BJ (cell line): Measurements from ENCODE around the gene PPP1R16B. TPM values are rescaled to one million over a fixed set of nuclear protein-coding genes. Genes with fewer than 3 reads are reported as not detected.

ENCODE experiments used
- CTCF ChIA-PET: fragments of 350-600 bp; formaldehyde crosslinking; extraction: SDS; loops from one replicate; lab custom pipeline; 2021; ENCODE audit warnings: antibody characterized with exemption, inconsistent platforms; lab: Yijun Ruan, JAX
- POLR2A ChIA-PET: fragments of 300-600 bp; sonication (Branson Sonifier 250); formaldehyde crosslinking; extraction: SDS; loops from one replicate; lab custom pipeline; 2021; ENCODE audit warnings: antibody characterized with exemption; lab: Charles Lee
- DNase-seq: peaks from one replicate; pipeline ENCODE4 v3.0.0-alpha.2; 2011; ENCODE audit warnings: low read depth
- H3K27me3 ChIP-seq: 2 replicates; pipeline ENCODE4 v1.6.0; 2011; ENCODE audit warnings: low read length; ENCODE audit not compliant: control insufficient read depth, insufficient read depth
- H3K36me3 ChIP-seq: 2 replicates; pipeline ENCODE4 v1.5.1; 2011; ENCODE audit warnings: low read length; ENCODE audit not compliant: control insufficient read depth, insufficient read depth
- H3K4me3 ChIP-seq: 2 replicates; pipeline ENCODE4 v1.5.1; 2011; ENCODE audit warnings: low read depth, mild to moderate bottlenecking, control low read depth, low read length
- CTCF ChIP-seq: IDR thresholded peaks from 2 replicates; pipeline ENCODE4 v1.5.1; 2011; ENCODE audit warnings: low read depth, mild to moderate bottlenecking, control low read depth, inconsistent platforms, low read length, moderate library complexity; ENCODE audit not compliant: insufficient read depth
- polyA plus RNA-seq: library from polyadenylated mRNA; depleted of rRNA; stranded (reverse); fragments of >200 nt; gene quantifications from 2 replicates; pipeline ENCODE4 v1.2.3, GENCODE V29; 2011

PPP1R16B gene
- polyA plus RNA-seq, 1 experiment, result not detected

DNA sequence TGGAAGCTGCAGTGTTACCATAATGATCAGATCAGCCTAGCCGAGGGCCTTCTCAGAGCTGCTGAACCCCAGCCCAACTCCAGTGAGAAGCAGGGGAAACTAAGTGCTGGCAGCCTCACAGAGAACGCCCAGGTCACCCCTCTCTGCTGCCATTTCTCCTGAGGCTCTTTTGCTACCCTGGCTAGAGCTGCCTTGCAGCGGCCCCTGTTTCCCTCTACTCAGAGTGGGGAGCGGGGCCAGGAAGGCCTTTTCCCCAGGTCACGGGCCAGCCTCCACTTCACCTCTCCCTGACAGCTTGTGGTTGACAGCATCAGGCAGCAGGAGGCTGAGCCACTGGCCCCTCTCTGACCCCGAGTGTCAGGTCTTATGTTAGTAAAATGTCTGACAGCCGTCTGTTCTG is 34.5 kb upstream of the PPP1R16B start:
- Histone ChIP-seq H3K36me3 (peaks cover 9% of the 10 kb centered on the region), H3K4me3 (no peak overlapping the region), H3K27me3 (no peaks in the 10 kb centered on the region)
- DNase-seq, result no peak
- TF ChIP-seq CTCF, result no peak
- ChIA-PET POLR2A (no interaction called here), CTCF (interaction anchor here (0.7 kb wide), 1 partner anchor 19 kb away, joined by 3 read pairs; no protein-coding TSS in a partner anchor)

- H3K36me3 ChIP-seq, result peaks cover 9% of the 10 kb centered on the region
- ChIA-PET CTCF (interaction anchor here (0.7 kb wide), 1 partner anchor 20 kb away, joined by 3 read pairs; no protein-coding TSS in a partner anchor), POLR2A (no interaction called here)
Measured at GRCh38 chr20:38771621-38772020, 33.9 kb upstream of the PPP1R16B start.

DNA sequence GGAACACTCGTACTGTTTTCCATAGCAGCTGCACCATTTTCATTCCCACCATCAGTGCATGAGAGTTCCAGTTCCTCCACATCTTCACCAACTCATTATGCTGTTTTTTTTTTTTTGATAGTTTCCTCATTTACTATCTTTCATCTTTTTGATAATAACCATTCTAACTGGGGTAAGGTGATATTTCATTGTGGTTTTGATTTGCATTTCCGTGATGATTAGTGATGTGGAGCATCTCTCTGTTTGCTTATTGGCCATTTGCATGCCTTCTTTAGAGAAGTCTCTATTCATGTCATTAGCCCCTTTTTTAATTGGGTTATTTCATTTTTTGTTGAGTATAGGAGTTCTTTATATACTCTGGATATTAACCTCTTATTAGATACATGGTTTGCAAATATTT is 31.3 kb upstream of the PPP1R16B start:
- CTCF ChIA-PET, result no interaction called here

More at GRCh38 chr20:38771621-38772020, 33.9 kb upstream of the PPP1R16B start:
- DNase-seq, result no peak
- H3K27me3 ChIP-seq, result no peaks in the 10 kb centered on the region
- no peak for TF ChIP-seq CTCF
- no peak overlapping the region for H3K4me3 ChIP-seq

DNA sequence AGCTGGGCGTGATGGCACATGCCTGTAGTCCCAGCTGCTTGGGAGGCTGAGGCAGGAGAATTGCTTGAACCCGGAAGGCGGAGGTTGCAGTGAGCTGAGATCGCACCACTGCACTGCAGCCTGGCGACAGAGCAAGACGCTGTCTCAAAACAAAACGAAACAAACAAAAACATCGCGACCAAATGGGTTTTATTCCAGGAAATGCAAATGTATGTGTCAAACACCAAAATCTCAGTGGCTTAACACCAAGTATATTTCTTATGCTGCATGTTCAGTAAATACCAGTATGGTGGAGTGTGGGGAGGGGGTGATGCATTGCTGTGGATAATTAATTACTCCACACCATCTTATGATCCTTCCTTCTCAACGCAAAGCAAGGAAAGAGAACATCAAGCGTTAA is 29.1 kb upstream of the PPP1R16B start:
- Histone ChIP-seq H3K36me3 (peaks cover 5% of the 10 kb centered on the region), H3K27me3 (no peaks in the 10 kb centered on the region), H3K4me3 (no peak overlapping the region)
- DNase-seq, result no peak
- TF ChIP-seq CTCF, result no peak
- POLR2A ChIA-PET, result no interaction called here
- CTCF ChIA-PET, result interaction anchor here (0.8 kb wide), 1 partner anchor 11 kb away, joined by 3 read pairs; no protein-coding TSS in a partner anchor

More for the DNA sequence above, 31.3 kb upstream of the PPP1R16B start:
- POLR2A ChIA-PET, result no interaction called here
- no peaks in the 10 kb centered on the region for H3K27me3 ChIP-seq
- H3K36me3 ChIP-seq, result peaks cover 7% of the 10 kb centered on the region
- DNase-seq, result no peak
- H3K4me3 ChIP-seq, result no peak overlapping the region
- no peak for TF ChIP-seq CTCF

GRCh38 chr20:38779247-38780097 is 26.0 kb upstream of the PPP1R16B start:
- TF ChIP-seq CTCF, result no peak
- DNase-seq, result no peak
- no peak overlapping the region for H3K4me3 ChIP-seq
- ChIA-PET POLR2A (no interaction called here), CTCF (interaction anchor here (0.8 to 1.3 kb wide), 2 partner anchors 8 to 11 kb away, joined by 3 to 11 read pairs; no protein-coding TSS in a partner anchor)
- H3K36me3 ChIP-seq, result no peaks in the 10 kb centered on the region
- no peaks in the 10 kb centered on the region for H3K27me3 ChIP-seq
